HL-60/S4 treated with phorbol 12-myristate 13-acetate at 8.2 ng/mL for 4 days and 3 days (cell line): ENCODE measurements around the gene OXGR1.
"Not testable (repeated sequence)": the region's sequence is repeated elsewhere in the genome, so short reads cannot be mapped to it uniquely, and the experiment has no call there.

Source experiments
- in situ Hi-C: fragments of 300-500 bp; cut with MboI; formaldehyde crosslinking; loops from 2 replicates; pipeline ENCODE4 v1.15.0; 2022; ENCODE audit warnings: low sequenced_read_pairs

Gene OXGR1

GRCh38 chr13:96994017-96994857 is at the start of gene OXGR1:
OXGR1 (minus strand) TSS chr13:96994476; CDS start chr13:96987759, 6,717 bp downstream.
- in situ Hi-C loops: no loop called here

- in situ Hi-C loops: no loop called here
These were observed 49.0 kb upstream of the OXGR1 start for GRCh38 chr13:97043302-97043701.

GRCh38 chr13:97030705-97031452 is 36.6 kb upstream of the OXGR1 start:
- in situ Hi-C loops: no loop called here

DNA sequence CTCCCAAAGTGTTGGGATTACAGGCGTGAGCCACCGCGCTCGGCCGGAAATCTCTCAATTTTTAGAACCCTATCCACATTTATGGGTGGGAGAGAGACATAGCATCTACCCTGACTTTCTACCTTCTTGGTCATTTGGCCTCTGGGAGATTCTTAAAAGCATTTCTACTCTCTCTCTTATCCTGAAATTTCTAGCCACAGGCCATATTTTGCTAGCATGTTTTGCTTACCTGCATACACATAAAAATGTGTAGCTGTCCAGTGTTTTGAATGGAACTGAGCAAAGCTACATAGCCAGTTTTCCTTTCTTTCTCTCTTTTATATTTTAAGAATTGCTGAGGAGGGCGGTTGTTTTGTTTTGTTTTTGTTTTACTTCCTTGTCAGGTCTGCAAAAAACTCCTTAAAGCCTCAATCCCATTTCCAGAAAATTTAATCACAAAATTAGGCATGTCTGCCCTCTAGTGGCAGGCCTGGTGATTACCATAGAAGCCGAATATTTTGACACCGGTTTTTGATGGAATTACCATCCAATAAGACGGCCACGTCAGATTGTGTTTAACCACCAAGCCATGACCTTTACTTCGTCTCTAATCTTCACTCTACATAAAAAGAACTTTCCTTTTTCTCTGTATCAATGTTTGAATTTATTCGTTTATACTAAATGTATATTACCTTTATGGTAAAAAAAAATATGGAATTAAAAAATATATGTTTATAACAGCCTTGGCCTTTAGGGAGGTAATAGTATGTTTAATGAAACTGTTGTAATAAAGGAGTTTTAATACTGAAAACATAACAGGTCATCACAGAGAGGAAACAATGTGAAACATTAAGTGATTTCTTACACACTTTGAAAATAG is 34.4 kb upstream of the OXGR1 start:
- in situ Hi-C loops: no loop called here

DNA sequence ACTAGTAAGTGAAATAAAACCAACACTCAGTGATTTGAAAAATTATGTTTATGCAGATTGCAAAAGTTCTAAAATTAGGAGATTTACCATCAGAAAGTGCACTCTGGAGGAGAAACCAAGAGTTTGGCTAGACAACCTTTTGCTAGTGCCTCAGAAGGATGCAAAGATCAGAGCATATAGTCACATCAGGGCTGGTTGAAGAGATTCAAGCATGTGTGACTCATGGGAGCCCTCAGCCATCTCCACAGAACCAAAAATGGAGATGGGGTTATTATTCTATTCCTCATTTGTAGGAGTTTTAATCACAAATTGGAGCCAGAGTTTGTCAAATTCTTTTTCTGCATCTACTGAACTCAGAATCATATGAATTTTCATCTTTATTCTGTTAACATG is 32.9 kb upstream of the OXGR1 start:
- in situ Hi-C loops: no loop called here

DNA sequence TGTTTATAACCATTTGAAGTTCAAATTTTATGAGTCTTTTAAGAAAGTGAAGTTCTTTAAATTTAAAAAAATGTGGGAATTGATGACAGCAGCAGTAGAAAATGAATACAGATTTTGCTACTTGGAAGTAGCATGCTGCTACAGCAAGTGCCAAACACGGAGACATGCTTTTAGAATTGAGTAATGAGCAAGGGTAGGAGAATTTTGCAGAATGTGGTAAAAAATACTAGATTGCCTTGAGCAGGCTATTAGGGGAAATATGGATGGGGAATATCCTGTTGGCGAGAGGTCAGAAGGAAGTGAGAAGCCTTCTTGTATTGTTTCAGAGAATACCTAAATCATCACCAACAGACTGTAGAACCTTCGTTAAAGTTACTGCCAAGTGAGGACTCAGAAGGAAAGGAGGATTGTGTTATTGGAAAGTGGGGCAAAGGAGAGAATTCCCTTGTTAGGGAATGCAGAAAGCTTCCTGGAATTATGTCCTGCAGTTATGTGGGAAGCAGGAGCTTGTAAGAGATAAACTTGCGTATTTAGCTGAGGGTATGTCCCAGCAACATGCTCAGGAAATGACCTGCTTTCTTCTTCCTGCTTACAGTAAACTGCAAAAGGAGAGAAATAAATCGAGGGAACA is 32.4 kb upstream of the OXGR1 start:
- in situ Hi-C loops: no loop called here

GRCh38 chr13:97023812-97024211 is 29.5 kb upstream of the OXGR1 start:
- in situ Hi-C loops: not testable (repeated sequence)

GRCh38 chr13:97023117-97023516 is 28.8 kb upstream of the OXGR1 start:
- in situ Hi-C loops: no loop called here

DNA sequence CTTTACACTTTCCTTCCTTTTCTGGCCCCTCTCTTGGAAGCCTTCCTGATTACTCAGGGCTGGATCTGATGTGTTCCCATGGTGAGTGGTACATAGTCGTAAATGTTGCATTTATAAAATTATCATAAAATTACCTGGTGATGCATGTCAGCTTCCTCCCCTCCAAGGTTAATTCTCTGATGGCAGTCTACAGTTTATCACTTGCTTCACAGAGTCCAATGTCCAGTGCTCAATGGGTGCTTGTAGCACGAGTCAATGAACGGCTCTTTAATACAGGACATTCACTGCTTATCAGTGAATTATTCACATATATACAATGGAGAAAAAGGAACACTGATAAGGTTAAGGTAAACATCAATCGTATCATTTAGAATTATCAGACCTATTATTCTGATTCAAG is 27.0 kb upstream of the OXGR1 start:
- in situ Hi-C loops: no loop called here

- in situ Hi-C loops: no loop called here
These were observed 26.5 kb upstream of the OXGR1 start for GRCh38 chr13:97020689-97021240.

GRCh38 chr13:97020194-97020593 is 25.9 kb upstream of the OXGR1 start:
- in situ Hi-C loops: no loop called here

DNA sequence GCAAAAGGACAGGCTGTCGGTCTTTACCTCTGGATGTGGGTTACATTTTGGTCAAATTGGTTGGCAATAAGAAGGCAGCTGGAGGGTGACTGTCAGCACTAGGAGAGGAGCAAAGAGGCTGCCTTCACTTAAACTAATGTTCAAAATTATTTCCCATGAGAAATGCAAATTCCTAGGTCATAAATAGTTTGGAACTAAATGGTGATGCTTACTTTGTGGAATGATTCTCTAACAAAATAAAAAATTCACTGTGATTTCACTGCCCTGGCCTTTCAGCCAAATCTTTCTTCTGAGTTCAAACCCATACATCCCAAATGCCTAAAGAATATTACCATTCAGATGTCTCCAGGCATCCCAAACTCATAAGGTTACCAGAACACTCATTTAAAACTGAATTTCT is 25.0 kb upstream of the OXGR1 start:
- in situ Hi-C loops: no loop called here

DNA sequence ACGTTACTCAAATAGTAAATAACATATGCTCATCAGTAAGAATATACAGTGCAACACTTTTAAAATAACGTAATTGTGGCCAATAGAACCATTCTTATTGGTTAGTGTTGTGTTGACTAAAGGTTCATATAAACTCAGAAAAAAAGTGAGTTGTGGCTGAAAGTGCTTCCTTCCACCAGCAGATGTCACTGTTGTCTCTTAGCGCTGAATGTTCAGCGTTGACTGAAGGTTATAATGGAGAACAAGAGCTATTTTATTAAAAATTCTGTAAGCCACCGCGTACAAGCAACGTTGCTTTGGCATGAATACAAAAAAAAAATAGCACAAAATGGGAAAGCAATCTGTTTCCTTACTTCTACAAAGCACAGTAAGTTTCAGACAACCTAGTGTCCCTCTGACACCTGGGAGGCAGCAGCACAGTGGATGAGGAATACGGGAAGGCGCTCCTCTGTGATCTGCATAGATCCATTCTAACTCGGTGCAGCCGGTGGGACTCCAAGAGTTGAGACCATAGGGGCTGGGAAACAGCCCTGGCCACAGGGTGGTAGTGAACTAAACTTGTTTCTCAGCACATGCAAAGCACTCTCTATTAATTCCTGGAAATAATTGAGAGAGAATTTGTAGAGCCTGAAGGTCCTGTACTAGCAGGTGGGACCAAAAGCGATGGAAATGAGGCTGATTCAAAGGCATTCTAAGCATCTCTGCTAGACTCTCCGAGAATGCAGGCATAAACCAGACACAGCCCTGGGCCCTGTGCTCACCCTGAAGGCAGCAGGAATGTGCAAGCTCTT is 23.9 kb upstream of the OXGR1 start:
- in situ Hi-C loops: no loop called here

- in situ Hi-C loops: no loop called here
These were observed 23.0 kb upstream of the OXGR1 start for GRCh38 chr13:97017322-97017721.

- in situ Hi-C loops: no loop called here
These were observed 21.5 kb upstream of the OXGR1 start for GRCh38 chr13:97015661-97016350.

- in situ Hi-C loops: no loop called here
These were observed 18.2 kb upstream of the OXGR1 start for GRCh38 chr13:97012251-97013048.

GRCh38 chr13:97011446-97012131 is 17.3 kb upstream of the OXGR1 start:
- in situ Hi-C loops: no loop called here

GRCh38 chr13:97008643-97009042 is 14.4 kb upstream of the OXGR1 start:
- in situ Hi-C loops: no loop called here
